HG02970 (cell line): ENCODE results near the gene ME2.
"Not testable (repeated sequence)": the region's sequence is repeated elsewhere in the genome, so short reads cannot be mapped to it uniquely, and the experiment has no call there.

Experiments used
- ATAC-seq: cut with Tn5 transposase; IDR thresholded peaks from one replicate; pipeline ENCODE4 v1.9.1; 2021; ENCODE audit warnings: mild to moderate bottlenecking, moderate library complexity, moderate number of reproducible peaks; ENCODE audit not compliant: unreplicated experiment, low FRiP score

ME2 gene

DNA sequence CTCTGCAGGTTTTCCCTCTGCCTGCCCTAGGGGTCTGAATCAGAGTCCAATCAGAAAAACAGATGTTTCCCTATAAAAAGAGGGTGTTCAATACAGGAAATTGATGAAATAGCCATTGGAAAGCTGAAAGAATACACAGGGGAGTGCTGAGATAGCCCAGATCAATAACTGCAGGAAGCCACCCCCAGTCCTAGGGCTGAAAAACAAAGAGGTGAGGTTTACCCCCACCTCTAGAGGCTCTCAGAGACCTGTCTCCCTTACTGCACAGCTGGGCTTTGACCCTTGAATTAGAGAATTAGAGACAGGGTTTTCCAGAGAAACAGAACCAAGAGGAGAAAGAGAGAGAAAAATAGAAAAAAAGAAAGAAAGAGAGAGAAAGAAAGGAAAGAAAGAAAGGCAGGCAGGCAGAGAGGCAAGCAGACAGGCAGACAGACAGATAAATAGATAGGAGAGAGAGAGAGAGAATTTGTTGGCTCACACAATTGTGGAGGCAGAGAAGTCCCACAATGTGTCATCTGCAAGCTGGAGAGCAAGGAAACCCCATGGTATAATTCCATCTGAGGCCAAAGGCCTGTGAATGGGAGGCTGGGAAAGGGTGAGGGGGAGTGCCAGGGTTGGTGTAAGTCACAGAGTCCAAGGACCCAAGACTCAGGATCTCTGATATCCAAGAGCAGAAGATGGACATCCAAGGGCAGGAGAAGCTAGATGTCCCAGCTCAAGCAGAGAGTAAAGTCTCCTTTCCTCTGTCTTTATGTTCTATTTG is 18.9 kb upstream of the ME2 start:
- ATAC-seq, result no peak

DNA sequence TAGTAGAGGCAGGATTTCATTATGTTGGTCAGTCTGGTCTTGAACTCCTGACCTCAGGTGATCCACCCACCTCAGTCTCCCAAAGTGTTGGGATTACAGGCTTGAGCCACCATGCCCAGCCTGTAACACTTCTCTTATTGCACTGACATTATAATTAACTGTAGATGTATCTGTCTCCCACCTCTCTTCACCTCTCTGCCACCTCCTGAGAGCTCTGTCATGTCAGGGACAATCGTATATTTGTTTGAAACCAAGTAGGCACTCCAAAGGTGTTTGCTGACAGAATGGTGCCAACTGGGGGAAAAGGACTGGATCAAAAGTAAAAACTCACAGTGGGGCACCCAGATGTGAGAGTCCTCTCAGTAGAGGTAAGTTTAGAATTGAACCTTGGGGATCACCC is 17.3 kb upstream of the ME2 start:
- no peak for ATAC-seq

DNA sequence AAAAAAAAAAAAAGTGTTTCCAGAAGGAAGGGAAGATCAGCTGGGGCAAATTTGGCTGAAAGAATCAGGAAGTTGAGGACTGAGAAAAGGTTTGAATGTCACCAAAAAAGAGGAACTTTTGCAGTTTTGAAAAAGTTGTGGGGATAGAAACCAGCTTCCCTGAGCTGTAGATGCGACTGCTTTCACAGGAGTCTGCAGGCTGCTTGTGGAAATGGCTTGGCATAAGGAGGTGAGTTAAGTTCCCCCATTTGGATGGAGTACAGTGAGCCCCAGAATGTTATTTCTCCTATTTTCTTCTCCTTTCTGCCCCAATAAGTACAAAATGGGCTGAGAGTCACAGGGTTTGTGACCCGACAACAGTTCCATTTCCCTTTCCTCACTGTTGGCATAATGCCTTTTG is 16.5 kb upstream of the ME2 start:
- ATAC-seq, result no peak

DNA sequence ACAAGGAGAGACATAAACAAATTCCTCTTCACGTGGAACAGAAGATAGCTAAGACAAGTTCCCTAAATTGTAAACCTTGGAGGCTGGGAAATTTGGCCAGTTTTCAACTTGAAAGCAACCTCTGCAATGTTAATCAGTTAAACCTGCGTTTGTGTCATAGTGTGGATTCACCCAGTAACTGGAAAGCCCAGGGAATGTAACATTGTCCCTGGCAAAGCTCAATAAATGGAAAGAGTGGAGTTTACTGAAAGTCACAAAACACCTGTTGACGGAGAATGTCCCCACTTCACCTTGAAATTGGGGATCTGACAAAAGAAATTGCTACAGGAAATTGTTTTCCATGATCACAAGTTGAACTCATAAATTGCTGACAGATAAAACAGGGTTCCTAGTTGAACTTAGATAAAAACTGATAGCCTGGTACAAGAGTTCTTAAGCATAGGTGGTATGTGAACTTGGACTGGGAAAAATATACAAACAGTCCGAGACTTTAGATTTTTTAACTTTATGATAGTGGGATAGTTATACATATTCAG is 15.0 kb upstream of the ME2 start:
- ATAC-seq, result no peak

DNA sequence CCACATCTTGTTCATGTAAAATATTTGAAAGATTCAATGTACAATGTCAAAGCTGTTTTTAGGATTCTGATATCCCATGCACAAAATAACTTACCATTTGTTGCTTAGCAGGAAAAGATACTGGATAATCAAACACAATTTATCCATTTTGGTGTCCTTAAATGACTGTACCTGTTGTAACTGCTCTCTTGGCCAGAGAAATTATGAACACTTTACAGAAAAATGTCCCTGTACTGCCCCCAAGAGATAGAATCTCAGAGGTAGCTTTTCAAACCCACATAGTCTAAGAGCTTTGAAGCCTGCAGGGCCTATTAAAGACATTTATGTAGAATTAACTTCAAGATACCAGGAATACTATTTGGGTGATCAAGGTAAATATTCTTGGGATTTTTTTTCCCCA is 12.2 kb upstream of the ME2 start:
- no peak for ATAC-seq

DNA sequence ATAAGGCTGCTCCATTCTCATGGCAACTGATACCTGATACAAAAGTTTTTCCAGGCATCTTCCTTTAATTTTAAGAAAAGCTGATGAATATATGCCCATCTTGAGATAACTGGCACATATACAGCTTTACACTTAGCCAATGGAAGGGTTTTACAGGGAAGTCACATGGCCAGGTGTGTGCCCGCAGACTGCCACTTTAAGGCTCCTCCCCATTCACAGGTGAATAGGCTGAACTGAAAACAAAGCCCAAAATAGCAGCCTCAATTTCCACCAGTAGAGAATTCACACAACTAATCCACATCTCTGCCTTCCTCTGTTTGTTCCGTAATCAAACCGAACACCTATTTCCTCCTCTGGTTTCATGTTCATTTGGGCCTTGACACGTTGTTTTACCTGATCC is 9.8 kb upstream of the ME2 start:
- no peak for ATAC-seq

DNA sequence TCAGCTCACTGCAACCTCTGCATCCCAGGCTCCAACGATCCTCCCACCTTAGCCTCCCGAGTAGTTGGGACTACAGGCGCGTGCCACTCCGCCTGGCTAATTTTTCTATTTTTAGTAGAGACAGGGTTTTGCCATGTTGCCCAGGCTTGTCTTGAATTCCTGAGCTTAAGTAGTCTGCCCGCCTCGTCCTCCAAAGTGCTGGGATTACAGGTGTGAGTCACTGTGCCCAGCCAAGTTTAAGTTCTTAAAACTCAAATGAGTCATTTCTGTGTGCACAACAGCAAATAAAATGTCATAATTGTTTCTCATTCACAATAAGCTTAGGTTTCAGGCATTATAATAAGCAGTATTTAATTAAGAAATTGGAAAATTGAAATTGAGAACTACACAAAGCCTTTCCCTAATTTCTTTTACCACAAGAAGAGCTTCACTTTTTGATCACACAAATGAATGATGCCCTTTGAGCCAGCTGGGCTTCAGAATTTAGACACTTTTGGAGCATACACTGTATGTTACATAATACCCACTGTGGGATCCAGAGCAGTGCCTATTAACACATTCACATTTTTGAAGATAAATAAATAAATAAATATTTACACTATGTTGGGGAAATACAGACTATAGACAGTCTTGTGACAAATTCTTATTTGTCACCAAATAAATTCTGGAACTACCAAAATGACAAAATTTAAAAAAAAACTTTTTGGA is 8.6 kb upstream of the ME2 start:
- ATAC-seq, result no peak

DNA sequence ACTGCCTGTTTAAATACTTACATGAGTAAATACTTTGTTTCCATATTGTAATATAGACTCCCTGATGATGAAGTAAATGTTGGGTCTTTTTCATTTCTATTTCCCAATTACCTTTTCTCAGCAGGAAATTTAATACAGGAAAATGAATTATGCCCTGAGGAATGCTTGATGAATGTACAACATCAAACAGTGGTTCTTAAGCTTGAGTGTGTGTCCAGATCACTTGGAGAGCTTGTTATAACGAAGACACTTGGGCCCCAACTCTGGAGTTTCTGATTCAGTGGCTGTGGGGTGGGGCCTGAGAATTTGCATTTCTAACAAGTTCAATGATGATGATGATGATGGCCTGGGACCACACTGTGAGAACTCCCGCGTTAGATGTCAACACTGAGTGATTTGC is 7.1 kb upstream of the ME2 start:
- ATAC-seq, result no peak

DNA sequence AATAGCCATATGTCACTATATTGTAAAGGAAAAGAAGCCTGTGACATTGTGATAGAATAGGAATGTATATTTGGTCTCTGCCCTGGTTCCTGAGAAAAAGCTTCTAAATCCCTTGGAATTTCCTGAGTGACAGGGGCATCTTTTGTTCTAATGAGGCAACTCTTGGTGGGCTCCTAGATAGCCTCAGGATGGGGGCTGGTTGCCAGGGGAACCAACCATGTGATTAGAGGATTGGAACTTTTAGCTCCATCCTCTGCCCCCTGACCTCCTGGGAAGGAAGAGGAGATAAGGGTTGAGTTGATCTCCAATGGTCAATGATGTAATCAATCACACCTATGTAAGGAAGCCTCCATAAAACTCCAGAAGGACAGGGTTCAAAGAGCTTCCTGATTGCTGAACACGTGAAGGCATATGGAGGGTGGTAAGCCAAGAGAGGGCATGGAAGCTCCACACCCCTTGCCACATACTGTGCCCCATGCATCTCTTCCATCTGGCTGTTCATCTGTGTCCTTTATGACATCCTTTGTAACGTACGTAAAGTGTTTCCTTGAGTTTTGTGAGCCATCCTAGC is 2.9 kb upstream of the ME2 start:
- no peak for ATAC-seq

DNA sequence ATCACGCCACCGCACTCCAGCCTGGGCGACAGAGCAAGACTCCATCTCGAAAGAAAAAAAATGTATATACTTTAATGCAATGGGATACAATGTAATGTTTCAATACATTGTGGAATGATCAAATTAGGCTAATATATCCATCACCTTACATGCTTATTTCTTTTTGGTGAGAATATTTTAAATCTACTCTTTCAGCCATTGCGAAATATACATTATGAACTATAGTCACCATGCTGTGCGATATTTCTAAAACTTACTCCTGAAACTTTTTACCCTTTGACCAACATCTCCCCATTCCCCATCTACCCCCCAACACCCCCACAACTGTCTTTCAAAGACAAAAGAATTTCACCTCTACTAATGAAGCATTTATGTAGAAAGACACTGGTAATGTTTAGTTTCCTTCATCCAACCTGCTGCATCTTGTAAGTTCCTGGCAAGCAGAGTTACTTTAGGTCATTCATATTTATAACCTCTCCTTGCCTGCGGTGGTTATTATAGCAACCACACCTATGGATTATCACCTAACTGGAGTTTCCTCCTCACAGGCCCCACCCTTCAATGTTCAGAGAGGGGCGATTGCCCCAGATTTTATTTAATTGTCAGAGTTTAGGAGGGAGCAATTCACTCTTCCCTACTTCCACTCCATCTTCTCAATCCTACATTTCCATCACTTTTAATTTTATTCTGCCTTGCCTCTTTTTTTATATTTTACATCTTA is 1.2 kb upstream of the ME2 start:
- ATAC-seq, result no peak

DNA sequence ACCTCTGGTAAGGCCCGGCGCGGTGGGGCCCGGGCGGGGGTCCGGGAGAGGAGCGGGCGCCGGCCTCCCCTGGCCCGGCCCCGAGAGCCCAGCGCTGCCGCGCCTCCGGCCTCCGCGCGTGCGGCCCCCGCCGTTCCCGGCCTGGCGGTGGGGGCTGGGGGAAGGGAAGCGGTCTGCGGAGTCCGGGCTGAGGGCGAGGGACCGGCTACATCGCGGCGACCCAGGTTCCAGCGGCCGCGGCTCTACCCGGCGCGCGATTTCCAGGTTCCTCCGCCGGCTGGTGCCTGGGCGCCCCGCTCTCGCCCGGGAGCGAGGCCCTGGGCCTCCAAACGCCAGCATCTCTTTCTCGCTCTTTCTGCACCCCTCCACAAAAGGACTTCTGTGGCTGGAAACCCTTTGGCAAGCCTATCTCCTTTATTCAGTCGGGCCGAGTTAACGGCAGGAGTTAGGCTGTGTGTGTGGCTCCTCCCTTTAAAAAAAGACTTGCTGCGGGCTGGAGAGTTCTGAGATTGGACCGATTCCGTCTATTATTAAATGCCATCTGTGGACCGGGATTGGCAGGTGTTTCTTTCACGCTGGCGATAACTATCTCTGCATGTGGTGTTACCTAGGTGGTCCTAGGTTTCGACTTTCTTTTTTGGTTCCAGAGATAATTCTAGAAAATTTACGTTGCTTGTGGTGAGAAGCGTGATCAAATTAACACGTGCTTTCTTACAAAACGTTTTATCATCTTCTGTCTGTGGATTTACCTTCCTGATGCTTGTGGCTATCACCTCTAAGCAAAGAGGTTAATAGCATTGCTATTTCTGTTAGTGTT is 592 bp downstream of the ME2 start:
- no peak for ATAC-seq

DNA sequence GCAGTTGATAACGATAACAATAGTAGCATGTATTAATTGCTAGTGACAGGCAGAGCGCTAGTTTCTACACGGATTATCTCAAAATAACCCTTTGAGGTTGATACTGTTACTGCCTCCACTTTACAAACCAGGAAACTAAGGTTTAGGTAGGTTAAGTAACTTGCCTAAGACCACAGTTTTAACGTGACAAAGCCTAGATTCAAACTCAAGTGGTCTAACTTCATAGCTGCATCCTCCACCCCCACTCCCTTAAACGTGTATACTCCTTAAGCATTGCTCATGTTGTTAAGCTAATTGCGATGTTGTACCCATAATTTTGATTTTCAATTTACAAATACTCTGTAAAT is 1.2 kb downstream of the ME2 start:
- no peak for ATAC-seq

DNA sequence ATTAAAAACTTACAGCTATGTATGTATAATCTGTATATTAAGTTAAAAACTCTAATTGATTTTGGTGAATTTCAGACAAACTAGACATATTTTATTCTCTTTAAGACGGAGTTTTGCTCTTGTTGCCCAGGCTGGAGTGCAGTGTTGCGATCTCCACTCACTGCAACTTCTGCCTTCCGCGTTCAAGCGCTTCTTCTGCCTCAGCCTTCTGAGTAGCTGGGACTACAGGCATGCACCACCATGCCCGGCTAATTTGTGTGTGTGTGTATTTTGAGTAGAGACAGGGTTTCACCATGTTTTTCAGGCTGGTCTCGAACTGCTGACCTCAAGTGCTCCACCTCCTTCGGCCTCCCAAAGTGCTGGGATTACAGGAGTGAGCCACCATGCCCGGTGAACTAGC is 2.0 kb downstream of the ME2 start:
- ATAC-seq, result not testable (repeated sequence)

DNA sequence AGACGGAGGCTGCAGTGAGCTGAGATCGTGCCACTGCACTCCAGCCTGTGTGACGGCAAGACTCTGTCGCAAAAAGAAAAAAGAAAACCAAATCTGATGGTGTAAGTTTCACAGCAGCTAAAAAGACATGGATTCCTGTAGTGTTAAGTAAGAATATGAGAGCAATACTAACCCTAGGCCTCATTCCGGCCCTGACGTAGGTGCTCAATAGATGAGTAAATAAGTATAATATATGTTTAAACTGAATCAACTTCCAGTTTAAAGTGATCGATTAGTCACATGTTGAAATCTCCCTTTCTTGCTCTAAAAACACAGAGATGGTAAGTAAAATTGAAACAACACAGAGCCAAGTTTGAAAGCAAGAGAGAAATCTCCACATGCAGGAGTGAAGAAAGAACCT is 8.0 kb downstream of the ME2 start:
- ATAC-seq, result no peak

DNA sequence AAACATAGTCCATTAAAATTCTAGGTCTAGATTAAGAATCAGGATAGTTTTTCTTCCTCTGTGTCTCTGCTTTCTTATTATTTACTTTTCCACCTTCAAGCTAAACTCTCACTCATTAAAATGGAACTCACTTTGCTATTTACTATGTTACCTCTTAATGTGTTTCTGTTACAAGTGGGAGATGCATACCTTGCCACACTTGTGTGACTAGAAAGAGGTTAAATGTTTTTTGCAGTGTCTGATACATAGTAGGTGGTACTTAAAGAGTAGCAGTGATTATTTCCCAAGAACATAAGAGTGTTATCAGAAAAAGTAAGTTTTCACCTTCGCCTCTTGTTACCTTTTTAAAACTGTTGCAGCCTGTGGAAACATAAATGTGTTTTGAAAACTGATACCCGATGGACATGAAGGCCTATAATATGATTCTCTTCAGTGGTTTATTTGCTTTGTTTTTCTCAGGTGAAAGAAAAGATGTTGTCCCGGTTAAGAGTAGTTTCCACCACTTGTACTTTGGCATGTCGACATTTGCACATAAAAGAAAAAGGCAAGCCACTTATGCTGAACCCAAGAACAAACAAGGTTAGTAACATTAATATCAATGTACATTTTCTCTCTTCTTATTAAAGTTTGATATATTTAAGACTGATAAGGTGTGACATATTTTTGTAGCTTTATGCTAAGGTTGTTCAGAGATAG is 16.6 kb downstream of the ME2 start:
- no peak for ATAC-seq

DNA sequence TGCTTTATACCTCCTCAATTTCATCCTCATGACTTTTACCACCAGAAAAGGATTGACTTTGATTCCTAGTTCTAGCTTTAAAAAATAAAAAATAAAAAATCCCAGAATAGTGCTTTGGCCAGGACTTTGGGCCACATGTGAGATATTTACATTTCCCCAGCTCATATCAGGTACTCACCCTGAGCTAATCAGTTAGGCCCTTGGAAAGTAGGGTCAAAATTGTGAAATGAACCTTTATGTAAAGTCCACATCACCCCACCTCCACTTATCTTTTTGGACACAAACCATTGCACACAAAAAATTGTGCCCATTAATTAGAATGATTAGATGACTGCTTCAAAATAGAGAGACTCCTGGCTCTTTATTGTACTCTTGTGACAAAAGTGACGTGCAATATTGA is 17.2 kb downstream of the ME2 start:
- no peak for ATAC-seq

DNA sequence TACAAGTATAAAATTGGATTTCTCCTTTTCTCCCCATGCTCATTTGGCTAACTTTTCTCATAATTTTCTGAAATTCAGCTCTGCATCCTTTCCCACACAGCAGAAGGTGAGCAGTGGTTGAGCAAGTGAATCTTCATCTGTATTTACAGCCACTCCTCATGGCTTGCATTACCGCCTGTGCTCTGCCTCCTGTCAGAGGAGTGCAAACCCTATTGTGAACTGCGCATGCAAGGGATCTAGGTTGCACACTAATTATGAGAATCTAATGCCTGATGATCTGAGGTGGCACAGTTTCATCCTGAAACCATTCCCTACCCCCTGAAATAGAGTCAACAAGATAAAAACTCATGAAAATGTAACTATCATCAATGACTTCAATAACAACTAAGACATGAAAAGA is 20.0 kb downstream of the ME2 start:
- no peak for ATAC-seq

DNA sequence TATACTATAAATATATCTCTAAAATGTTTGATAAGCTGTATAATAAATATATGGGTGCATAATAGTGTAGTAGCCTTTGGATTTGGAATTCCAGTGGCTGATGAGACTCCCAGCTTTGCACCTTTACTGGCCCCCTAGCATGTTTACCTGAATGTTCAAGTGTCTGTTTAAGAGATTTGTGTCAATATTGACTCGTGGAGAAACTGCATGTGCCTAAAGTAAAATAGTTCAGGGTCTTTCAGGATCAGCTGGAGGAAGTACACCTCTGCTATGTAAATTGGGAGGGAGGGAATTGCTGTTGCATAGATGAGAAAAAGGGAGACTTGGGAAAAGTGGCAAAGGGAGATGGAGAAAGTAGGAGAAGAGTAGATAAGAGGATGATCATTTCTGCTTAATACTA is 23.9 kb downstream of the ME2 start:
- no peak for ATAC-seq

DNA sequence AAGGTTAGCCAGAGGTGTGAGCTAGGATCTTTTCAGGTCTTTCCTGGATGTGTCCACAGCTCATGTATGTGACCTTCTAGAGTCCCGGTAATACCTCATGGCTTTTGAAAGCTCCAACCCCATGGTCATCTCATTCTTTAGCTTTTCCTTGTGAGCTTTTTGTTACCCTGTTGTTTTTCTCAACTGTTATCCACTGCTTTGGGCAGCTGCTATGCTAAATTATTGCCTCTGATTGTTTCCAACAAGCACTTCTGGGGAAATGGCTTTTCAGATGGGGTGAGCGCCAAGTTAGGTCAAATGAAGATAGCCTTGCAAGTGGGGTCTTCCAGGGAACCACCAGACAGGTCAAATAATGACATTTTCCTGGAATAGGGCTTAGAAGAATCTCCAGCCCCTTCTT is 27.9 kb downstream of the ME2 start:
- no peak for ATAC-seq

DNA sequence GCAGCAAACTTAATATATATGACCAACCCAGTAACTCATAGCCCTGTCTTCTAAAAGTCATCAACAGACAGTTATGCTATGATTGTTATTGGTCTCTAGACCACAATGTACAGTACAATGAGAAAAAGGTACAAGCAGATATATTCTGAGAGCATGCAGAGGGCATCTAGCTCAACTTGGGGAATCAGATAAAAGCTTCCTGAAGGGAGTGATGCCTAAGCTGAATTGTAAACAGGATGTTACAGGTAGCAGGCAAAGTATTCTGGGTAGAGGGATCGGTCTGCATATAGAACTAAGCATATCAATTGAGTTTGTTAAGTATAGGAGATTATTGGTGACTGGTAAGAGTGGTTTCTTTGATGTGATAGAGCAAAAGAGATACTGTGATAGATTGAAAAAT is 30.3 kb downstream of the ME2 start:
- ATAC-seq, result no peak
